Skeletal muscle tissue (tissue), 4 donors: Measurements from ENCODE around the gene SHROOM3. TPM values are rescaled to one million over a fixed set of nuclear protein-coding genes. Genes with fewer than 3 reads are reported as not detected.

Experiments used
- H3K27ac ChIP-seq: one replicate; pipeline ENCODE4 v1.7.0; 2013; ENCODE audit warnings: mild to moderate bottlenecking, low read depth, low read length, inconsistent platforms
- H3K27me3 ChIP-seq, 3 donors: one replicate each; pipeline ENCODE4 v1.7.0; 2013; ENCODE audit warnings: low read length in 3 of 3; ENCODE audit not compliant: control insufficient read depth in 3 of 3, insufficient read depth in 3 of 3
- H3K36me3 ChIP-seq, 3 donors: one replicate each; pipeline ENCODE4 v1.7.0; 2013; ENCODE audit warnings: low read length in 3 of 3; ENCODE audit not compliant: control insufficient read depth in 3 of 3, insufficient read depth in 3 of 3
- H3K4me1 ChIP-seq, 3 donors: one replicate each; pipeline ENCODE4 v1.7.0; 2013; ENCODE audit warnings: low read length in 3 of 3, mild to moderate bottlenecking in 3 of 3; ENCODE audit not compliant: control insufficient read depth in 3 of 3, insufficient read depth in 3 of 3
- H3K4me3 ChIP-seq, 3 donors: one replicate each; pipeline ENCODE4 v1.7.0; 2013; ENCODE audit warnings: low read length in 3 of 3
- H3K9ac ChIP-seq, 3 donors: one replicate each; pipeline ENCODE4 v1.7.0; 2013; ENCODE audit warnings: low read length in 3 of 3, mild to moderate bottlenecking in 3 of 3, moderate library complexity in 2 of 3, low read depth in 1 of 3
- H3K9me3 ChIP-seq, 3 donors: one replicate each; pipeline ENCODE4 v1.7.0; 2013; ENCODE audit warnings: low read length in 3 of 3; ENCODE audit not compliant: control insufficient read depth in 3 of 3
- total RNA-seq: library from RNA; depleted of rRNA; stranded (reverse); fragments of >200 nt; gene quantifications from one replicate; pipeline ENCODE4 v1.2.3, GENCODE V29; 2014
- donor health status: Osteomylitis.

Gene SHROOM3
- total RNA-seq, 1 donor from 2014 or later, result 21.4 TPM

GRCh38 chr4:76488888-76489685 lies 54.1 kb downstream of the SHROOM3 start:
- H3K9me3 ChIP-seq, result no peaks in the 10 kb centered on the region
- no peaks in the 10 kb centered on the region for H3K36me3 ChIP-seq
- no peak overlapping the region for H3K27ac ChIP-seq
- no peak overlapping the region for H3K9ac ChIP-seq
- H3K4me3 ChIP-seq, result no peak overlapping the region
- no peaks in the 10 kb centered on the region for H3K27me3 ChIP-seq
- no peaks in the 10 kb centered on the region for H3K4me1 ChIP-seq

DNA sequence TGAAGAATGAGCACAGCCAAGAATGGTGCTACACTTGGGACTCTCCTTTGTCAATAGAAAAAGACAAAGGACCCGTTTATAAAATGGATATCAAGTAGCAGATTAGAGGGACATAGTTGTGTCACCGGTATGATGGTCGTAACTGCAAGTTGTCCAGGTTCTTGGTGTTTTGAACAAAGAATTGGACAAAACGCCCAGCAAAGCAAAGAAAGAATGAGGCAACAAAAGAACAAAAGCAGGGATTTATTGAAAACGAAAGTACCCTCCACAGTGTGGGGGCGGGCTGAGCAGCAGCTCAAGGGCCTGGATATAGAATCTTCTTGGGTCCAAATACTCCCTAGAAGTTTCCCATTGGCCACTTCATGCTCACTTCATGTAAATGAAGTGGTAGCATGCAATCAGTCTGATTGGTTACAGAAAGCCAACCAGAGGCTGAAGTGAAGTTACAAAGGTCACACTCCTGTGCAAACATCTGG lies 54.7 kb downstream of the SHROOM3 start:
- H3K9me3 ChIP-seq, result no peaks in the 10 kb centered on the region
- H3K36me3 ChIP-seq, result no peaks in the 10 kb centered on the region
- H3K27me3 ChIP-seq, result no peaks in the 10 kb centered on the region

GRCh38 chr4:76492055-76492454 lies 57.0 kb downstream of the SHROOM3 start:
- no peaks in the 10 kb centered on the region for H3K36me3 ChIP-seq
- no peak overlapping the region for H3K4me3 ChIP-seq
- no peak overlapping the region for H3K9ac ChIP-seq
- no peaks in the 10 kb centered on the region for H3K9me3 ChIP-seq
- H3K27me3 ChIP-seq, result no peaks in the 10 kb centered on the region
- no peak overlapping the region for H3K27ac ChIP-seq
- no peaks in the 10 kb centered on the region for H3K4me1 ChIP-seq

More for the DNA sequence above, 54.7 kb downstream of the SHROOM3 start:
- H3K4me3 ChIP-seq, result no peak overlapping the region
- H3K27ac ChIP-seq, result no peak overlapping the region
- no peaks in the 10 kb centered on the region for H3K4me1 ChIP-seq
- H3K9ac ChIP-seq, result no peak overlapping the region

DNA sequence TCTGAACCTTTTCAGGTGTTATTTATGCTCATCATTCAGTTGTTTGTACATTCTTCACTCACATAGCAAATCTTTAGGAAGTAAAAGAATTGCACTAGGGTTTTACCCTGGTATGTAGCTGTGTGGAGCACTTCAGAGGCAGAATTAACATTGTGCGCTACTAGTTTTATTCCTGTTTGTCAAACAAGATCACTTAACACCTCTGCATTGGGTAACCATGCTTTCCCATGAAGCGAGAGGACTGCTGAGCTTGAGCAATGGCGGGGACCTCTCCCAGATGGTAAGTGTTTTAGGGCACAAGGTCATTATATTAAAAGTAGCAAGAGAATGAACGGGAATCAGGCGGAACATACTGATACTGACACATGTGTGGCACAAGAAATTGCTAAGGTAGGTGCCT lies 59.2 kb downstream of the SHROOM3 start:
- Histone ChIP-seq H3K27me3 (no peaks in the 10 kb centered on the region), H3K9me3 (no peaks in the 10 kb centered on the region), H3K27ac (no peak overlapping the region), H3K4me1 (no peaks in the 10 kb centered on the region), H3K9ac (no peak overlapping the region), H3K4me3 (no peak overlapping the region), H3K36me3 (no peaks in the 10 kb centered on the region)

GRCh38 chr4:76494871-76495590 lies 60.0 kb downstream of the SHROOM3 start:
- Histone ChIP-seq H3K27me3 (no peaks in the 10 kb centered on the region), H3K9me3 (no peaks in the 10 kb centered on the region), H3K4me3 (no peak overlapping the region), H3K9ac (no peak overlapping the region), H3K4me1 (no peaks in the 10 kb centered on the region), H3K36me3 (no peaks in the 10 kb centered on the region), H3K27ac (no peak overlapping the region)

DNA sequence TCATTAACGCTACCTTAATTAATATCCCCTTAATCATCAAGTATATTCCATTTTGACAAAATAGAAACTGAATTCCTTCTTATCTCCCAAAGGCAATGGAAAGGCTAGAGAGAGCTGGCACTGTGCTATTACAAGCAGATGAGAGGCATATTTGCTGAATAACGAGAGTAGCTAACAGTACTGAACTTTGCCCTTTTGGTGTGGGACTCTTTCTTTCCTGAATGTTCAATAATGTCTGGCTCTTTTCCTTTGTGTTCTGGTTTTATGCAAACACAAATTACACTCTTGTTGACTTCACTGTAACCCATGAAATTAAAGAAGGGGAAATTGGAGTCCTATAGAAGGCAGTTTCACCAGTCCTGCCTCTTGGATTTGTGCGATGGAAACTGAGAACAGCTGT lies 63.5 kb downstream of the SHROOM3 start:
- Histone ChIP-seq H3K9ac (no peak overlapping the region), H3K4me3 (no peak overlapping the region), H3K27me3 (no peaks in the 10 kb centered on the region), H3K27ac (no peak overlapping the region), H3K36me3 (no peaks in the 10 kb centered on the region), H3K4me1 (no peaks in the 10 kb centered on the region), H3K9me3 (no peaks in the 10 kb centered on the region)

DNA sequence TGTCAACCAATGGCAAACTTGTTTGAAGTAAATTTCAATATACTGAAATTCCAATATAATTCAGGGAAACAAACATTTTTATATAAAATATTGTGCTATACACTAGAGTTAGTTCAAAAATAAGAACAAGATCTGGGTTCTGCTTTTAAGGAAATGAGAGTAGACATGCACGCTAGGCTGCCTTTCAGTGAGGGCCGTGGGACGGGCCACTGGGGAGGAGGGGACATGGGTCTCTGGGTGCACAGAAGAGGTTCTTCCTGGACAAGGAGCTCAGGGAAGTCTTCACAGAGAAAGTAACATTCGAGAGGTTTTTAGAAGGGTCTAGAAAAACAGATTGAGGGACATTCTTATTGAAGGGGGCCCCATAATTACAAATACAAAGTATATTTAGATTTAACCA lies 64.4 kb downstream of the SHROOM3 start:
- no peaks in the 10 kb centered on the region for H3K36me3 ChIP-seq
- no peak overlapping the region for H3K27ac ChIP-seq
- no peak overlapping the region for H3K9ac ChIP-seq
- no peaks in the 10 kb centered on the region for H3K9me3 ChIP-seq
- no peaks in the 10 kb centered on the region for H3K4me1 ChIP-seq
- no peaks in the 10 kb centered on the region for H3K27me3 ChIP-seq
- H3K4me3 ChIP-seq, result no peak overlapping the region

DNA sequence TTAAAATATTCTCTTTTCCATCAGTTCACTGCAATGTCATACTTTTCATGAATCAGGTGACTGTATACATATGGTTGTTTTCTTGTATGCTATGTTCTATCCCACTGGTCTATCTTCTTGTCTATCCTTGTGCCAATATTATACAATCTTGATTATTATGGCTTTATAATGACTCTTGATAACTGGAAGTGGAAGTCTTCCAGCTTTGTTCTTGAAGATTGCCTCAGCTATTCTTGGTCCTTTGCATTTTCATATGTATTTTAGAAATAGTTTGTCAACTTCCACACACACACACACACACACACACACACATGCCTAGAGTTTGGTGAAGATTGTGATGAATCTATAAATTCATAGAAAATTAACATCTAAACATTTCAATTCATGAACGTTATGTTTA lies 67.9 kb downstream of the SHROOM3 start:
- Histone ChIP-seq H3K27me3 (no peaks in the 10 kb centered on the region), H3K4me1 (no peaks in the 10 kb centered on the region), H3K36me3 (no peaks in the 10 kb centered on the region), H3K4me3 (no peak overlapping the region), H3K9ac (no peak overlapping the region), H3K27ac (no peak overlapping the region), H3K9me3 (no peaks in the 10 kb centered on the region)

- Histone ChIP-seq H3K9ac (no peak overlapping the region), H3K4me3 (no peak overlapping the region), H3K9me3 (no peaks in the 10 kb centered on the region), H3K4me1 (no peaks in the 10 kb centered on the region), H3K36me3 (no peaks in the 10 kb centered on the region), H3K27me3 (no peaks in the 10 kb centered on the region), H3K27ac (no peak overlapping the region)
Measured at GRCh38 chr4:76504613-76505465, 69.8 kb downstream of the SHROOM3 start.
